HG02571 (cell line): Measurements from ENCODE around the gene GNAT1.

ENCODE experiments used
- ATAC-seq: cut with Tn5 transposase; IDR thresholded peaks from one replicate; pipeline ENCODE4 v1.9.1; 2021; ENCODE audit warnings: mild to moderate bottlenecking, moderate library complexity; ENCODE audit not compliant: unreplicated experiment

The GNAT1 gene

DNA sequence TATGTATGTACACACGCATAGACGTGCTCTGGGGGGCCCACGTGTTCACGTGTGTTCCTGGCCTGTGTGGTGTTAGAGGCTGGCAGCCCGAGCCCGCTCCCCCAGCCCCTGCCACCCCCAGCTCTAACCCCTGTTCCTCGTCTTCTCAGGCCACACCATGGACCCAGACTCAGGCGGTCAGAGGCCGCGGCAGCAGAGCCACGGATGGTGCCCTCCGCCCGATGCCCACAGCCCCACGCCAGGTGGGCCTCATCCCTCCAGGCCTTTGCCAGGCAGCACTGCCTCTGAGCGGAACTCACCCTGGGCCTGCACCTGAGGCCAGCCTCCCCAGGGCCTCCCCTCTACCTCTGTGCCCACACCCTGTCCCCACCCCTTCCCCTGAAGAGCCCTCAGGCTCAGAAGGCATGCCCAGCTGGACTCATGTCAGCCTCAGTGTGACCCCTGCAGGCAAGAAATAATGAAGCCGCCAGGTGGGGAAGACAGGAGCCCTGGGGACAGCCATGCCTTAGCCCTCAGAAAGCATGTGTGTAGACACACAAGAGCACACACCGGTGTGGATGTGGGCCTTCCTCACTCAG lies 16.4 kb upstream of the GNAT1 start:
- no peak for ATAC-seq

DNA sequence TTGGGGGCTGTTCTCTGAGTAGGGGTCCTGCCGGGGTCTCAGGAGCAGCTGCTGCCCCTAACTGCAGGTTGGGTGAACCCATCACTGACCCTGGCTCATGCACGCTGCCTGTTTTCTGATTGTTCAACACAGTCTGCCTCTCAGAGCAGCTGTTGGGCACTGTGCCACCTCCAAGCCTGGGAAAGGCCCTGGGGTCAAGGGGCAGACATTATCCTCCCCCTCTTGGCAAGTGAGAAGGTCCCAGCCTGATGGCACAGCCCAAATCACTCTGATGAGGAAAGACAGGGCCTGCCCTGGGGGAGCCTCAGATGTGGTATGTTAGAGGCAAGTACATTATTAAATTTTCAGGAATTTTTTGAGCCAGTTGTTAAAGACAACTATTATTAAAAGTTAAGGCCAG lies 14.1 kb upstream of the GNAT1 start:
- ATAC-seq = no peak

DNA sequence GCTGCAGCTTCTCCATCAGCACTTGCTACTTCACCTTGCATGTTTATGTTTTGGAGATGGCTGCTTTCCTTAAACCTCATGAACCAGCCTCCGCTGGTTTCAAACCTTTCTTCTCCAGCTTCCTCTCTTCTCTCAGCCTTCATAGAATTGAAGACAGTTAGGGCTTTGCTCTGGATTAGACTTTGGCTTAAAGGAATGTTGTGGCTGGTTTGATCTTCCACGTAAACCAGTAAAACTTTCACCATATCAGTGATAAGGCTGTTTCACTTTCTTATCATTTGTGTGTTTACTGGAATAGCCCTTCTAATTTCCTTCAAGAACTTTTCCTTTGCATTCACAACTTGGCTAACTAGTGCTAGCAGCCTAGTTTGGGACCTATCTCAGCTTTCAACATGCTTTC lies 11.7 kb upstream of the GNAT1 start:
- no peak for ATAC-seq

DNA sequence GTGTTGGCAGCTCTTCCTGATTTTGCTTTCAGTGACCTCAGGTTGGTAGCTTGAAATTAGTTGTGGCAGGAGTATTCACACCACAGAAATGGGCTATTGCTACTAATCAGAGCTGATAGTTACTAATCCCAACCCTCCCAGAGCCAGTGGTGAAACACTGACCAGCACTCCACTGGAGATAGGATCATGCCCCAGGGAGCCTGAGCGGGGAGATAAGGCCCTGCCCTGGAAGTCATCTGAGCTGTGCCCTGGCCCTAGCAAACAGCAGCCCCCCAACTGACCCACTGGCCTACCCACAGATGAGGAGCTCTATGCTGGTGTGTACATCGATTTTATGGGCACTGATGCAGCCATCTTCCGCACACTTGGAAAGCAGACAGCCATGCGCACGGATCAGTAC lies 9.4 kb upstream of the GNAT1 start:
- no peak for ATAC-seq

DNA sequence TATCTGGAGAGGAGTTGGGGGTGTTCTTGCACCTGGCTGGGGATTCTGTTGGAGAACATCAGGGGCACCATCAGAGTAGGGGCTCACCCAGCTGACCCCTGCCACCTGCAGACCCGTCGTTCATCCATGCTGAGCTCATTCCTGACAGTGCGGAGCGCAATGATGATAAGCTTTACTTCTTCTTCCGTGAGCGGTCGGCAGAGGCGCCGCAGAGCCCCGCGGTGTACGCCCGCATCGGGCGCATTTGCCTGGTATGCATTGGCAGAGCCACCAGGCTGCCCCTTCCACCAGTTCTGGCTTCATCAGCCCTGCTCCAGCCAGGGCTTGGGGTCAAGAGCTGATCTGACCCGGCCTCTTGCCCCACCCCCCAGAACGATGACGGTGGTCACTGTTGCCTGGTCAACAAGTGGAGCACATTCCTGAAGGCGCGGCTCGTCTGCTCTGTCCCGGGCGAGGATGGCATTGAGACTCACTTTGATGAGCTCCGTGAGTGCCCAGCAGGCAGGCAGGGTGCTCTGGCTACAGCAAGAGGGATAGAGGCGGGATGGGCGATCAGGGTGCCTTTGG lies 8.8 kb upstream of the GNAT1 start:
- no peak for ATAC-seq

DNA sequence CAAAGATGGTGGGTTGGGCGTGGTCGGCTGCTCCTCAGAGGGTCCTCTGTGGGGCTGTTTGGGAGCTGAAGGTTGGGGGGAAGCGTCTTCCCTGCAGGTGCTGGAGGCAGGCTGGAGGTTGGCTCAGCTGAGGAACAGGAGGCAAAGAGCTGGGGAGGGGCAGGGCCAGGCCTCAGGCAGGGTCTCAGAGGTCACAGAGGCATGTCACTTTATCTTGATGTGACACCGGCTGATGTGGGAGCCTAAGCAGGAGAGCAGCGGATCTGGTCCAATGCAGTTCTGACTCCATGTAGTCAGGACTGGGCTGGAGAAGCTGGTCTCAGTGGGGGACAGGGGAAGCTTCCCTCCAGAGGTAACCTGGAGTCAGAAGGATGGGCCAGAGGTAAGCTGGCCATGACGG lies 7.7 kb upstream of the GNAT1 start:
- no peak for ATAC-seq

DNA sequence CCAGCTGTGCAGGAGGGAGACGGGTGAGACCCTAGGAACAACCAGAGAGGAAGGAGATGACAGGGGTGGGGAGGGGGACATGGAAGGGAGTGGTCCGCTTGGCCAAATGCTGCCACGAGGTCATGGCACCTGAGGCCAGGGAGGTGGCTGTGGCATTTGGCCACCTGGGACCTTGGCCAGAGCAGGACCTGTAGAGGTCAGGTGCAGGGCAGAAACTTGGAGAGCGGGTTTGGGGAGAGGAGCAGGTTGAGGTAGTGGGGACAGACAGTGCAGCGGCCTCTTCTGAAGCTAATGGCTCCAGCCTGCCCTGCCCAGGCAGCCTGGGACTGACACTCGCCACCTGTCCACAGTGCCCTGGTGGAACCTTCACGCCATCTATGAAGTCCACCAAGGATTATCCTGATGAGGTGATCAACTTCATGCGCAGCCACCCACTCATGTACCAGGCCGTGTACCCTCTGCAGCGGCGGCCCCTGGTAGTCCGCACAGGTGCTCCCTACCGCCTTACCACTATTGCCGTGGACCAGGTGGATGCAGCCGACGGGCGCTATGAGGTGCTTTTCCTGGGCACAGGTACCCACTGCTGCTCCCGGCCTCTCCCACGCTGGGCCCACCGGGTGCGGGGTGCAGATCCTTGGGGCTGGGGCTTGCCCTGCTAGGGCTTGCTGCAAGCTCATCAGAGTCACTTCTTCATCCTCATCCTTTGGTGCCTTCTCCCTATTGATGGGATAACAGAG lies 7.0 kb upstream of the GNAT1 start:
- ATAC-seq = no peak

DNA sequence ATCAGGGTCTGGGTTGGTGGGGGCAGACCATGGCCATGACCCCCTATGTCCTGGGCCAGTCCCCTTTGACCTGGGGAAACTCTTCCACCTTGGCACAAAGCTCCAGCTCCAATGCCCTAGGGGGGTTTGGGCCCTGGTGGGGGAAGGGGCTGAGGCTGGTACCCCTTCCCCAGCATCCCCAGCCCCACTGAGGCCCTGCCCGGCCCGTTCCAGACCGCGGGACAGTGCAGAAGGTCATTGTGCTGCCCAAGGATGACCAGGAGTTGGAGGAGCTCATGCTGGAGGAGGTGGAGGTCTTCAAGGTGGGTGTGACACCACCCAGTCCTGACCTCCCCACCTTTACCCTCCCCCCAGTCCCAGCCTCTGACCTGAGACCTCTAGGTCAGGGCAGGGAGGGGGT lies 6.2 kb upstream of the GNAT1 start:
- no peak for ATAC-seq

DNA sequence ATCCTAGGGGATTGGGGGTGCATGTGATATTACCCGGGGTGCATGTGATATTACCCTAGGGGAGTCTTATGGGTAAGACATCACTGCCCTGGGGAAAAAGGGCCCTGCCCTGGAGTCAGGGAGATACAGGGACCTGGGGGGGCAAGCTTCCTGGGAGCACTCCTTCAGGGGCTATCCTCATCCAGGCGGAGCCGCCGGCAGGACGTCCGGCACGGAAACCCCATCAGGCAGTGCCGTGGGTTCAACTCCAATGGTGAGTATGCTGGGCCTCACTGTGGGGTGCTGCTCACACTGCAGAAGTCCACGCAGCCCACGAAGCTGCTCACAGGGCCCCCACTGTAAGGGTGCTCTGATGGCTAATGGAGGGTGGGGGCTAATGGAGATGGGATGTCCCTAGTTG lies 5.3 kb upstream of the GNAT1 start:
- ATAC-seq = no peak

DNA sequence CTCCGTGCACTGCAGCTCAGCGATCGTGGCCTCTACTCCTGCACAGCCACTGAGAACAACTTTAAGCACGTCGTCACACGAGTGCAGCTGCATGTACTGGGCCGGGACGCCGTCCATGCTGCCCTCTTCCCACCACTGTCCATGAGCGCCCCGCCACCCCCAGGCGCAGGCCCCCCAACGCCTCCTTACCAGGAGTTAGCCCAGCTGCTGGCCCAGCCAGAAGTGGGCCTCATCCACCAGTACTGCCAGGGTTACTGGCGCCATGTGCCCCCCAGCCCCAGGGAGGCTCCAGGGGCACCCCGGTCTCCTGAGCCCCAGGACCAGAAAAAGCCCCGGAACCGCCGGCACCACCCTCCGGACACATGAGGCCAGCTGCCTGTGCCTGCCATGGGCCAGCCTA lies 3.7 kb upstream of the GNAT1 start:
- no peak for ATAC-seq

DNA sequence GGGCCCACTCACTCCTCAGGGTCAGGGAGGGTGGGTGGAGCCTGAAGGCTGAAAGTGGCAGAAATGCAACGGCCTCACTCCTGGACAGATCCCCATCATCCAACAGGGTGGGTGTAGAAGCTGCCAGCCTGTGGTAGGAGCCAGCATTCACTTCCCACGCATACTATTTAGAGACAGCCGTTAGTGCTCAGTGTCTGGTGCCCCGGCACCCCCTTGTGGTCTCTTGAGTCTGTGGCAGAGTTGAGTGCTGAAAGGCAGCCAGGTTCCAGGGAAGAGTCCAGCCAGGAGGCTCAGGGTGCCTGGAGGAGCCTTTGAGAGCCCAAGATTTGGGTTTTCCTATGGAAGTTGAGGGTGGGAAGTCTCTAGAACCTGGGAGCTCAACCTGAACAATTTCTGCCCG lies 2.1 kb upstream of the GNAT1 start:
- no peak for ATAC-seq

DNA sequence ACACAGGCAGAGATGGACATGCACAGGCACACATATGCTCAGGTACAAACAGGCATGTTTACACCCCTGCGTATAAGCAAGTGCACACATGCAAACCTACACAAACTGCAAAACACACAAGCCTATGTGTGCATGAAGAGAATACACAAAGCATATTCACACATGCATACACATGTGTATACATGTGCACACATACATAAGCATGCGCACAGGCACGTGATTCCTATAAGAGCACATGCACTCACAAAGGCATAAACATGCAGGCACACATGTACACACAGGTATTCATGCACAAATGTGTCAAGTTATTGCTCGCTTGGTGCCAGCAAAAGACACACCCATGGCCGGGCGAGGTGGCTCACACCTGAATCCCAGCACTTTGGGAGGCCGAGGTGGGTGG lies 1.4 kb upstream of the GNAT1 start:
- ATAC-seq = no peak

DNA sequence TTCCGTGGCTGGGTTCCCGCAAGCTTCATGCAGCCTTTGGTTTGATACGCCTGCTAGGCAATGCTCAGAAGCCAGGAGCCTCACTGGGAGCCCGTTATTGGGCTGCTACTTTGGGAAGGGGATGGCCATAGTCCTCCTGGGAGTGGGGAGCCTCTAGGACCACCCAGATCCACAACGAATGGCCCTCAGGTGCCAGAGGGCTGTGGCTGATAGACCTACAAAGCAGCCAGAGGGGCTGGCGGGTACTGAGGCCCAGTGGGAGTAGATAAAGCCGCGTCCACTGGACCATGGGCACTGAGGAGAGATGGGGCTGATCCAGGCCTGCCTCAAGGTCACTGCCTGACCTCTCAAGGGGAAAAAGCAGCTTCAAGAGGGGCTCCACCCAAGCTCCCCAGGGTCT lies 714 bp downstream of the GNAT1 start:
- ATAC-seq = no peak

DNA sequence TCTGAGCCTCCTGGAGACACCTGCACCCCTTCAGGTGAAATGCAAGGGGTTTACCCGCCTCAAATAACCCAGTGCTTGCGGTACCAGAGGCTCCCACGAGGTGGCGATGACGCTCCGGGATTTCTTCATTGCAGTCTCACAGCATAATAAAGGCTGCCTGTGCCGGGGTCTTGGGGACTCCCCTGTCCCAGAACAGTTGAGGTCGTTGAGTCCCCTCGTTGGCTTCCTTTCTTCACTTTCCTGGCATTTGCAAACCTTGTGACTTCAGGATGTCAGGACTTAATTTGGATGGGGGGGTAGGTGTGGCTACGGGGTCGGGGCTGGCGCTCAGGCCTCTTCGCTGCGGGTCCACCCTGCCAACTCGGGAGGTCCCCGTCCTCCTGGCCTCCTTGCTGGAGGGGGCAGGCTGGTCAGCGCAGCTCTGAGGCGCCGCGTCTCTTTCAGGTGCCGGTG lies 1.3 kb downstream of the GNAT1 start:
- ATAC-seq = no peak

DNA sequence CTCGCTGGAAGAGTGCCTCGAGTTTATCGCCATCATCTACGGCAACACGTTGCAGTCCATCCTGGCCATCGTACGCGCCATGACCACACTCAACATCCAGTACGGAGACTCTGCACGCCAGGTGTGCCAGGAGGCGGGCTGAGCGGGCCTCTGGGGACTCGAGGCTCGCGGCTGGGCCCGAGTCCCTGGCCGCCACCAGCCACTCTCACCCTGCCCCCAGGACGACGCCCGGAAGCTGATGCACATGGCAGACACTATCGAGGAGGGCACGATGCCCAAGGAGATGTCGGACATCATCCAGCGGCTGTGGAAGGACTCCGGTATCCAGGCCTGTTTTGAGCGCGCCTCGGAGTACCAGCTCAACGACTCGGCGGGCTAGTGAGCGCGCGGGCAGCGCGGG lies 1.9 kb downstream of the GNAT1 start:
- ATAC-seq = no peak

DNA sequence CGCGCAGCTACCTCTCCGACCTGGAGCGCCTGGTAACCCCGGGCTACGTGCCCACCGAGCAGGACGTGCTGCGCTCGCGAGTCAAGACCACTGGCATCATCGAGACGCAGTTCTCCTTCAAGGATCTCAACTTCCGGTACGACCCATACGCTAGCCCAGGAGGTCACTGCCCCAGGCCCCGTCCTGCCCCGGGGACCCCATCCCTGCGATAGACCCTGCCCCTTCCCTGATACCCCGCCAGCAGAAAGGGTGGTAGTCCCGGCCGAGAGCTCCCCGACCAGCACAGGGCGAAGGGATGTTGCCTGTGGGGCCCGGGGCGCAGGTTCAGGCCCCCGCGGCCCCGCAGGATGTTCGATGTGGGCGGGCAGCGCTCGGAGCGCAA lies 2.3 kb downstream of the GNAT1 start:
- ATAC-seq = no peak

DNA sequence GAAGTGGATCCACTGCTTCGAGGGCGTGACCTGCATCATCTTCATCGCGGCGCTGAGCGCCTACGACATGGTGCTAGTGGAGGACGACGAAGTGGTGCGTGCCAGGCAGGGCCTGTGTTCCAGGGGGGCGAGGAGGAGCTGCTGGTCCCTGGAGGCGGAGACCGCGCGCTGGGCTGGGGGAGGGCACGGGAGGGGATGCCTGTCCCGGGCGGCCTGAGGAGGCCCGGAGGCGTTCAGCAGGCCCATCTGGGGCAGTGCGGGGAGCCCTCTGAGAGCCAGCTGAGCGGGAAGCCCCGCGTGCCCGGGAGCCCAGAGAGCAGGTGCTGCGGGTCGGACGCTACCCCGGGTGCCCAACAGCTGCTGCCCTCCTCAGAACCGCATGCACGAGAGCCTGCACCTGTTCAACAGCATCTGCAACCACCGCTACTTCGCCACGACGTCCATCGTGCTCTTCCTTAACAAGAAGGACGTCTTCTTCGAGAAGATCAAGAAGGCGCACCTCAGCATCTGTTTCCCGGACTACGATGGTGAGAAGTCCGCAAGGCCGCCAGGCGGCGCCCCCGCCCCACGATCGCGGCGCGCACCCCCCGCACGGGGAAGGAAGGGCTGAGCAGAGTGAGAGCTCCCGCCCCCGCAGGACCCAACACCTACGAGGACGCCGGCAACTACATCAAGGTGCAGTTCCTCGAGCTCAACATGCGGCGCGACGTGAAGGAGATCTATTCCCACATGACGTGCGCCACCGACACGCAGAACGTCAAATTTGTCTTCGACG lies 2.9 kb downstream of the GNAT1 start:
- no peak for ATAC-seq

DNA sequence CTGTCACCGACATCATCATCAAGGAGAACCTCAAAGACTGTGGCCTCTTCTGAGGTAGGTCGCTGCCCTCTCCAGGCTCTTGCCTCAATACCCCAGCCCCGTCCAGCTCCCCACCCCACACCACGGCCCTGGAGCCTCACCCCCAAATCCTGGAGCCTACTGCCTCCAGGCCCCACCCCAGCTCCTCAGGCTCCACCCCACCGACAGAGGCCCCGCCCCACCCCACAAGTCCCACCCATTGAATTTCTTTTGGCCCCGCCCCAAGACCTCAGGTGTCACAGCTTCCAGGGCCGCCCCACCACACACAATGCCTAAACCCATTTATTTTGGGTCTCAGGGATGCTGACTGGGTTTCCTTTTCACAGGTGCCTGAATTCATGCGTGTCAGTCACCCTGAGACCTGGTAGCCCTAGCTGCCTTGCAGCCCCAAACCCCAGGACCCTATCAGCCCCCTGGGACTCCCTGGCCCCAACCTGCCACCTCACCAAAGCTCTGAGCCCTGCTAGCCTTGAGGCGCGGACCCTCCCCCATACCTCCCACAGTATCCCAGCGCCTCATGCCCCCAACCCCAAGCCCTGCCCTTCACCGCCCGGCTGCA lies 3.6 kb downstream of the GNAT1 start:
- no peak for ATAC-seq

DNA sequence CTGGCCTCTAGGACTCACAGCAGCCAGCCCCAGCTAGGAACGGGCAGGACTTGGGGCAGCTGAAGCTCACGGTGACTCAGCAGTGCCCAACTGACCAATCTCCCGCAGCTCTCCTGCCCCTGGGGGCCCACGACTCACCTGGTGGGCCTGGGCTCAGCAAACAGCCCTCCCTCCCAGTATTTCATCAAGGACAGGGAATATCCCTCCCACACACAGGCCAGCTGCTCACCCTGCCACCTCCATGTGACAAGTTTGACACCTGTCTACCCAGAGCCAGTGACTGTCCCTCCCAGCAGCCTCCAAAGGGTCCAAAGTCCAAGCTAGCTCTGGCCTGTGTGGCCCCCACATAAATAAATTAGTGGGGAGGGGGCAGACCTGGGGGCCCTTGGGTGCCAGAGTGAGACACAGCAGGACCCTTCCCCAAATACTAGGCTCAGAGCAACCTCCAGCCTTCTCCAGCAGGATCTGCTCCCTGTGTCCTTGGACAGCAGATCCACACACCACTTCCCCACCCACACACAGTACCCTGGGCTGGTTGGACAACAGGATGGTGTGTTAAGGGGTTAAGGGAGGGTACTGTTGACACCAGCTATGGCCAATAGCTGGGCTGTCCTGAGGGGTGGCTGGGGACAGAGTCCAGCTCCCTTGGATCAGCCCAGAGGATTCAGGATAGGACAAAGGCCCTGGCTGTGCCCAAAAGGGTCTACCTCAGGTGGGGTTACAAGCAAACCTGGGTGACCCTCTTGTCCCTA lies 4.3 kb downstream of the GNAT1 start:
- ATAC-seq = no peak

DNA sequence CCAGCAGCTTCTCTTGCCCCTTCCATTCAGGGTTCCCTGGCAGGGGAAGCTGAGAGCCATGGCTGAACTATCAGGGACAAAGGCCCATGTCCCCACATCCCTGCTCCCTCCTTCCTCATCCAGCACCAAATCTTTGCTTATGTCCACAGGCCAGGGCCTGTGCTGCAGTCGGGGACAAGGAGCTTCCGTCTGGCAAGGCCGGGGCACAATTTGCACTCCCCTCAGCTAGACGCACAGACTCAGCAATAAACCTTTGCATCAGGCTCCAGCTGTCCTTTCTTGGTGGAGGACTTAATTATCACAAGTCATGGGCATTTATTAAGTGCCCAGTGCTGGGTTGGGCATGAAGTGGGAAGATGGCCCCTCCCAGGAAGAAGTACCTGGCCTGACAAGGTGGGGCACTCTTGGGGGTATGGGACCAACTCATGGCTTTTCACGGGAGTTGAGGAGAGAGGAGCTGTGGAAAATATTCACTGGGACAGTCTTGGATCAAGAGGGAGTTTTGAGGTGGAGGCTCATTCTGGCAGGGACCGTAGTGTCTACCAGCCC lies 4.9 kb downstream of the GNAT1 start:
- no peak for ATAC-seq
